Measurements from ENCODE around the gene SCAF8.

- TF ChIP-seq POLR2AphosphoS5 (IDR thresholded peaks at IDR 0.05) = no peak
- TF ChIP-seq CTCF (IDR thresholded peaks at IDR 0.05) = no peak
- no peak for TF ChIP-seq POLR2A (IDR thresholded peaks at IDR 0.05)
- no peak for TF ChIP-seq EP300 (IDR thresholded peaks at IDR 0.05)
Measured at GRCh38 chr6:154796484-154796883, 63.3 kb downstream of the SCAF8 start.

Measured in upper lobe of left lung (tissue), 4 donors.